Stomach (tissue), 9 donors: Measurements from ENCODE around the gene BICD1. TPM values are rescaled to one million over a fixed set of nuclear protein-coding genes. Genes with fewer than 3 reads are reported as not detected.

Experiments used
- DNase-seq, 2 donors: peaks; one replicate each; pipeline versions ENCODE4 v3.0.0 to v3.0.0-alpha.2; 2013 to 2019
- H3K27ac ChIP-seq, 5 donors: fragments of 200-600 bp in 4 of 5; sonication (generic) in 4 of 5; one replicate each; pipeline ENCODE4 v1.5.1; 2013 to 2019; ENCODE audit warnings: mild to moderate bottlenecking in 1 of 5, moderate library complexity in 1 of 5
- H3K27me3 ChIP-seq, 3 donors: fragments of 200-600 bp; sonication (generic); one replicate each; pipeline ENCODE4 v1.5.1; 2017 to 2019; ENCODE audit warnings: mixed run types in 1 of 3
- H3K36me3 ChIP-seq, 4 donors: fragments of 200-600 bp; sonication (generic); 1 replicate in 3 of 4; 2 replicates in 1 of 4; pipeline ENCODE4 v1.5.1; 2016 to 2019
- H3K4me1 ChIP-seq, 4 donors: fragments of 200-600 bp; sonication (generic); one replicate each; pipeline ENCODE4 v1.5.1; 2016 to 2019
- H3K4me3 ChIP-seq, 4 donors: fragments of 200-600 bp; sonication (generic) in 3 of 4; one replicate each; pipeline ENCODE4 v1.5.1; 2016 to 2019; ENCODE audit warnings: mild to moderate bottlenecking in 1 of 4
- H3K9me3 ChIP-seq, 4 donors: fragments of 200-600 bp; sonication (generic); one replicate each; pipeline ENCODE4 v1.5.1; 2016 to 2019
- CTCF ChIP-seq, 7 experiments: fragments of 450-650 bp in 4 of 7; fragments of 200-600 bp in 3 of 7; sonication (generic) in 3 of 7; IDR thresholded peaks; one replicate each; pipeline ENCODE4 v1.5.1; 2016 to 2019; ENCODE audit warnings: antibody characterized with exemption in 7 of 7, control low read depth in 2 of 7, mild to moderate bottlenecking in 1 of 7
- EP300 ChIP-seq: sonication (generic); formaldehyde crosslinking; IDR thresholded peaks from one replicate; pipeline ENCODE4 v1.6.1; 2017; ENCODE audit warnings: antibody characterized with exemption
- POLR2A ChIP-seq, 4 donors: fragments of 450-650 bp; IDR thresholded peaks; one replicate each; pipeline ENCODE4 v1.6.1; 2016; ENCODE audit warnings: antibody characterized with exemption in 4 of 4, control low read depth in 2 of 4, mild to moderate bottlenecking in 1 of 4, moderate library complexity in 1 of 4
- POLR2AphosphoS5 ChIP-seq, 3 donors: sonication (generic); formaldehyde crosslinking; IDR thresholded peaks; one replicate each; pipeline ENCODE4 v1.6.1; 2016; ENCODE audit warnings: antibody characterized with exemption in 3 of 3
- whole genome bisulfite sequencing, 5 donors: extraction: QIAGEN DNeasy Blood & Tissue Kit in 3 of 5; methylation state at CpG; one replicate each; pipeline versions ENCODE4 v1.1.5 to v1.1.7; 2013 to 2018; 5-methylcytosine and 5-hydroxymethylcytosine counted together
- intact Hi-C: fragments of 100-400 bp; cut with DNase I; formaldehyde crosslinking; loops from one replicate; pipeline ENCODE4 v1.15.1; 2023; ENCODE audit warnings: low total_unique reads
- polyA plus RNA-seq, 3 donors: library from polyadenylated mRNA; stranded (reverse); fragments of 200-250 nt; gene quantifications; one replicate each; pipeline ENCODE4 v1.2.3, GENCODE V29; 2013
- total RNA-seq, 5 donors: library from RNA; depleted of rRNA; stranded (reverse); fragments of >200 nt; gene quantifications; one replicate each; pipeline versions ENCODE4 v1.1.0 to v1.2.3, GENCODE V29; 2014 to 2016
- donor health status: healthy with polysubstance abuse.
- donor health status: Bipolar disorder and iron deficiency.
- donor health status: healthy.

Gene BICD1
- total and polyA plus RNA-seq, 8 donors: 1.6 to 17.3 (median 2.1) TPM

- no peaks in the 10 kb centered on the region for H3K27me3 ChIP-seq
- WGBS, 5 donors: 89 to 96% (median 95%) methylated on average over 3 of the region's 3 CpGs
- no peaks in the 10 kb centered on the region for H3K4me1 ChIP-seq
- no peak overlapping the region for H3K27ac ChIP-seq
- no peak for TF ChIP-seq EP300
- no peak for TF ChIP-seq CTCF (IDR thresholded peaks at IDR 0.05)
- TF ChIP-seq POLR2AphosphoS5 (IDR thresholded peaks at IDR 0.05): no peak
- no peak for TF ChIP-seq POLR2A (IDR thresholded peaks at IDR 0.05)
- H3K36me3 ChIP-seq: no peaks in the 10 kb centered on the region
- peaks cover 0 to 15% (median 7%) of the 10 kb centered on the region in 4 donors for H3K9me3 ChIP-seq
- DNase-seq: no peak
- H3K4me3 ChIP-seq: no peak overlapping the region
- intact Hi-C loops: no loop called here
Measured at GRCh38 chr12:32191445-32191844, 84.8 kb downstream of the BICD1 start.

GRCh38 chr12:32196250-32197198 is 89.9 kb downstream of the BICD1 start:
- no peak for TF ChIP-seq POLR2AphosphoS5 (IDR thresholded peaks at IDR 0.05)
- no peak for TF ChIP-seq EP300
- TF ChIP-seq CTCF (IDR thresholded peaks at IDR 0.05): no peak
- TF ChIP-seq POLR2A (IDR thresholded peaks at IDR 0.05): no peak
- Histone ChIP-seq H3K9me3 (peaks cover 0 to 15% (median 7%) of the 10 kb centered on the region in 4 donors), H3K4me1 (no peaks in the 10 kb centered on the region), H3K27me3 (no peaks in the 10 kb centered on the region), H3K4me3 (no peak overlapping the region), H3K36me3 (no peaks in the 10 kb centered on the region), H3K27ac (no peak overlapping the region)
- 84 to 93% (median 88%) methylated on average over 6 of the region's 6 CpGs for whole genome bisulfite sequencing, 5 donors
- no peak for DNase-seq
- intact Hi-C loops: no loop called here

- WGBS, 5 donors: 70 to 77% (median 76%) methylated on average over 2 of the region's 2 CpGs
- TF ChIP-seq EP300 (no peak), POLR2A (IDR thresholded peaks at IDR 0.05) (no peak), CTCF (IDR thresholded peaks at IDR 0.05) (no peak), POLR2AphosphoS5 (IDR thresholded peaks at IDR 0.05) (no peak)
- no peak overlapping the region for H3K27ac ChIP-seq
- H3K36me3 ChIP-seq: no peaks in the 10 kb centered on the region
- no peaks in the 10 kb centered on the region for H3K27me3 ChIP-seq
- H3K4me3 ChIP-seq: no peak overlapping the region
- no peak for DNase-seq
- H3K9me3 ChIP-seq: peaks cover 0 to 15% (median 7%) of the 10 kb centered on the region in 4 donors
- no peaks in the 10 kb centered on the region for H3K4me1 ChIP-seq
- intact Hi-C loops: no loop called here
Measured at GRCh38 chr12:32197421-32197820, 90.8 kb downstream of the BICD1 start.

GRCh38 chr12:32198555-32198954 is 91.9 kb downstream of the BICD1 start:
- DNase-seq: no peak
- no peaks in the 10 kb centered on the region for H3K4me1 ChIP-seq
- peaks cover 0 to 15% (median 7%) of the 10 kb centered on the region in 4 donors for H3K9me3 ChIP-seq
- H3K4me3 ChIP-seq: no peak overlapping the region
- 68 to 88% (median 83%) methylated on average over 2 of the region's 2 CpGs for WGBS, 5 donors
- intact Hi-C loops: no loop called here
- TF ChIP-seq EP300 (no peak), POLR2AphosphoS5 (IDR thresholded peaks at IDR 0.05) (no peak), CTCF (IDR thresholded peaks at IDR 0.05) (no peak), POLR2A (IDR thresholded peaks at IDR 0.05) (no peak)
- no peaks in the 10 kb centered on the region for H3K36me3 ChIP-seq
- H3K27ac ChIP-seq: no peak overlapping the region
- no peaks in the 10 kb centered on the region for H3K27me3 ChIP-seq
